Fibroblast of lung (primary cell): Measurements from ENCODE around the gene KLF3. TPM values are rescaled to one million over a fixed set of nuclear protein-coding genes. Genes with fewer than 3 reads are reported as not detected.

Experiments used
- DNase-seq, 2 donors: peaks; one replicate each; pipeline versions ENCODE4 v3.0.0 to v3.0.0-alpha.2; 2010; ENCODE audit warnings: low read depth in 2 of 2
- H2AFZ ChIP-seq: 2 replicates; pipeline ENCODE4 v1.5.1; 2012; ENCODE audit warnings: low read length, control low read depth, inconsistent platforms
- H3K27ac ChIP-seq: 2 replicates; pipeline ENCODE4 v1.5.1; 2011; ENCODE audit warnings: low read length, control low read depth; ENCODE audit not compliant: insufficient read depth
- H3K27me3 ChIP-seq: 2 replicates; pipeline ENCODE4 v1.5.1; 2011; ENCODE audit warnings: mild to moderate bottlenecking, low read length; ENCODE audit not compliant: control insufficient read depth, insufficient read depth
- H3K36me3 ChIP-seq: 2 replicates; pipeline ENCODE4 v1.5.1; 2011; ENCODE audit warnings: low read length; ENCODE audit not compliant: control insufficient read depth, insufficient read depth
- H3K4me1 ChIP-seq: 2 replicates; pipeline ENCODE4 v1.5.1; 2011; ENCODE audit warnings: low read length; ENCODE audit not compliant: control insufficient read depth, insufficient read depth; ENCODE audit errors: extremely low read depth
- H3K4me2 ChIP-seq: 2 replicates; pipeline ENCODE4 v1.5.1; 2011; ENCODE audit warnings: low read length, control low read depth; ENCODE audit not compliant: insufficient read depth; ENCODE audit errors: extremely low read depth
- H3K4me3 ChIP-seq, 4 experiments: fragments of 200-600 bp in 1 of 4; sonication (generic) in 1 of 4; replicated peaks in 1 of 4; 2 replicates each; pipeline ENCODE4 v1.5.1; 2011 to 2016; ENCODE audit warnings: low read length in 4 of 4, low read depth in 3 of 4, mild to moderate bottlenecking in 3 of 4, control low read depth in 2 of 4, inconsistent platforms in 1 of 4, mixed read lengths in 1 of 4; ENCODE audit not compliant: insufficient read depth in 1 of 4; ENCODE audit errors: control extremely low read depth in 1 of 4
- H3K79me2 ChIP-seq: 2 replicates; pipeline ENCODE4 v1.5.1; 2012; ENCODE audit warnings: mild to moderate bottlenecking, low read length, inconsistent platforms; ENCODE audit not compliant: control insufficient read depth, insufficient read depth
- H3K9ac ChIP-seq: 2 replicates; pipeline ENCODE4 v1.5.1; 2011; ENCODE audit warnings: mild to moderate bottlenecking, low read length, control low read depth; ENCODE audit not compliant: insufficient read depth
- H3K9me3 ChIP-seq: 2 replicates; pipeline ENCODE4 v1.5.1; 2012; ENCODE audit warnings: low read depth, low read length; ENCODE audit not compliant: control insufficient read depth, insufficient read depth
- H4K20me1 ChIP-seq: 2 replicates; pipeline ENCODE4 v1.5.1; 2011; ENCODE audit warnings: low read length; ENCODE audit not compliant: control insufficient read depth, insufficient read depth; ENCODE audit errors: extremely low read depth
- CTCF ChIP-seq, 2 donors: IDR thresholded peaks in 1 of 2; conservative IDR thresholded peaks in 1 of 2; 1 replicate in 1 of 2; 2 replicates in 1 of 2; pipeline ENCODE4 v1.5.1; 2011 to 2012; ENCODE audit warnings: low read length in 2 of 2, control low read depth in 1 of 2, inconsistent platforms in 1 of 2, low read depth in 1 of 2, mild to moderate bottlenecking in 1 of 2
- EZH2 ChIP-seq: IDR thresholded peaks from 2 replicates; pipeline ENCODE4 v1.5.1; 2012; ENCODE audit warnings: low read length, control low read depth, mild to moderate bottlenecking; ENCODE audit errors: missing control alignments
- polyA plus RNA-seq, 2 donors: library from polyadenylated mRNA; depleted of rRNA in 1 of 2; stranded (reverse) in 1 of 2; unstranded in 1 of 2; fragments of >200 nt; gene quantifications; 2 replicates each; pipeline ENCODE4 v1.2.1, GENCODE V29; 2011 to 2012; ENCODE audit warnings: missing spikeins in 1 of 2
- total RNA-seq: library from RNA; depleted of rRNA; stranded (reverse); fragments of >200 nt; gene quantifications from 2 replicates; pipeline ENCODE4 v1.2.1, GENCODE V29; 2014

KLF3 gene
- total and polyA plus RNA-seq, 2 donors (not counting 1 experiment from before 2014, with no cell fraction given), result 12.4 to 18.9 TPM

GRCh38 chr4:38749336-38749735 lies 85.3 kb downstream of the KLF3 start:
- Histone ChIP-seq H3K27me3 (no peaks in the 10 kb centered on the region), H3K9ac (no peak overlapping the region), H3K4me2 (no peak overlapping the region), H3K36me3 (no peaks in the 10 kb centered on the region), H2AFZ (no peak overlapping the region), H3K4me3 (no peak overlapping the region), H3K9me3 (no peaks in the 10 kb centered on the region), H3K79me2 (no peaks in the 10 kb centered on the region), H3K27ac (no peak overlapping the region), H4K20me1 (no peaks in the 10 kb centered on the region), H3K4me1 (peaks cover 19% of the 10 kb centered on the region)
- no peak for TF ChIP-seq CTCF (conservative IDR thresholded peaks at IDR 0.05 in 1 of 2, IDR thresholded peaks at IDR 0.05 in 1 of 2; ENCODE audit: low read depth in 1 of 2, low read length in 2 of 2)
- TF ChIP-seq EZH2, result no peak
- no peak for DNase-seq

Other genes starting within 250 kb of the KLF3 start
- not detected in 2 replicates for gene TLR10, start 118.8 kb downstream of the KLF3 start, total RNA-seq
- not detected in 2 replicates for gene TLR10, start 118.8 kb downstream of the KLF3 start, polyA plus RNA-seq
- 1.3 and 1.7 TPM in 2 replicates for gene TLR1, start 140.6 kb downstream of the KLF3 start, total RNA-seq
- 0.41 and 0.77 TPM in 2 replicates for gene TLR1, start 140.6 kb downstream of the KLF3 start, polyA plus RNA-seq
- 1.0 and 2.3 TPM in 2 replicates for gene TLR6, start 192.6 kb downstream of the KLF3 start, total RNA-seq
- 1.9 and 2.3 TPM in 2 replicates for gene TLR6, start 192.6 kb downstream of the KLF3 start, polyA plus RNA-seq
- gene FAM114A1, start 203.6 kb downstream of the KLF3 start, total RNA-seq, result 270 and 296 TPM in 2 replicates
- gene FAM114A1, start 203.6 kb downstream of the KLF3 start, polyA plus RNA-seq, result 272 and 402 TPM in 2 replicates